HG03442 (cell line): ENCODE results near the gene SSTR4.
A peak's percentile ranks its signal among the peaks of the same experiment; 100 is the strongest.

Experiments used
- ATAC-seq: cut with Tn5 transposase; IDR thresholded peaks from one replicate; pipeline ENCODE4 v1.9.1; 2021; ENCODE audit warnings: mild to moderate bottlenecking, moderate library complexity; ENCODE audit not compliant: unreplicated experiment

SSTR4 gene

DNA sequence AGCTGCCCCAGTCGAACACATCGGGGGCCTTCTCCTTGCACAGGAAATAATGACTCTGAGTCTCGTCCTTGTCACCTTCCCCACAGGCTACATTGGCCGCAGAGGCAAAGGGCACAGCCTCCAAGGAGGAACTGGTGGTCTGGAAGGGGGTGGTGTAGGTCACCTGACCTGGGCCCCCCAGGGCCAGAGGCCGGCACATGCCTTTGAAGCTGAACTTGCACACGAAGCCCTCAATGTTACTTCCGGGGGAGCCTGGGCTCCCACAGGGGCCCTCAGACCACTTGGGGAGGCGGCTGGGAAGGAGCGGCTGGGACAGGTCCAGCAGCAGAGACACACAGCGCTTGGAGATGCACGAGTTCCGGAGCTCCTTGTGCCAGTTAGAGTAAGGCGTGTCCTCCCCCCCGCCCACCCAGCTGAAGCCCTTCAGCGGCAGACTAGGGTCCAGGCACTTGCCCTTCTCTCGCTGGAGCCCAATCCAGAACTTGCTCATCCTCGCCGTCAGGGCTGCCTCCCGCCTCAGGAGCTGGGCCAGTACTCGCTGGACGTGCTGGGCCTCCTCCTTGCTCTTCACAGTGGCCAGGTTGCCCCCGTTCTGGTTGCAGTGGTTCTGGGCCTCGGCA, 50.4 kb downstream of the SSTR4 start:
- no peak for ATAC-seq

GRCh38 chr20:23086056-23086566, 51.0 kb downstream of the SSTR4 start, which contains the start of gene CD93:
CD93 (minus strand) TSS chr20:23086324; CDS start chr20:23086192, 132 bp downstream.
- peak; percentile 50 for ATAC-seq

- ATAC-seq: no peak
Measured at GRCh38 chr20:23086931-23087411, 51.9 kb downstream of the SSTR4 start.

DNA sequence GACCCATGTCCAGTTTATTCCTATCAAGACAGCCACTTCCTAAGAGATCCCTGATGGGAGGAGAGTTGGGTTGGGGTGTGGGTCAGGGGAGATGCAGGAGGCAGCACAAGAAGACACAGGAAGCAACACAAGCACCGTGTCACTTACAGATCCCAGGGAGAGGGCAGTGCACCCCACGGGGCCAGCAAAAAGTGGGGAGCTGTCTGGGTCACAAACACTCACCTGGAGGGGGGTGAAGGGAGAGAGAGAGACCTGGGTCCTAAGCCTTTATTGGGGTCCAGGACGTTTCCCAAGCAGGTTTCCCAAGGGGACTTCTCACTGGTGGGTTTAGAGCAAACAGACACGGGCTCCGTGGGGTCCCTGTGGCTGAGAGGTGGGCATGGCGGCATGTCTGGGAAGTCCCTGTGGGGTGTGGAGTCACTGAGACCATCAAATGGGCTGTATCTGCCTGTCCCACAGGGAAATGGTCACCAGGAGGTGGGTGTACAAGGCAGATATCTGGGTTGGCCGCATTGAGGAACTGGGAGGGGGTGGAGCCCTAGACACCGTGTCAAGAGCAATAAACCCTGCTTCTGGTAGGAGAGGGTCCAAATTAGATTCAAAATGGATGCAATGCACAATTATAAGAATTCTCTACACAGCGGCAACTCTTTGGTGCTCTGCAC, 52.6 kb downstream of the SSTR4 start:
- no peak for ATAC-seq
